ENCODE results near the gene BCS1L. TPM values are rescaled to one million over a fixed set of nuclear protein-coding genes. Genes with fewer than 3 reads are reported as not detected.

The BCS1L gene
- total and polyA plus RNA-seq, 2 of the 13 experiments (the other 11 are each of a cell fraction or from before 2014, with no cell fraction given), result 48.9 to 76.0 TPM

GRCh38 chr2:218671654-218672566 lies 12.4 kb downstream of the BCS1L start, which contains the start of the genes RNF25 and STK36 (continued):
- TF ChIP-seq ZNF329 (CRISPR knock-in tag; IDR thresholded peaks at IDR 0.05; ENCODE audit: low read depth) (no peak; the same call in 1 of the 2 replicates), NFYB (CRISPR knock-in tag; IDR thresholded peaks at IDR 0.05) (no peak), ZNF598 (CRISPR knock-in tag; IDR thresholded peaks at IDR 0.05; ENCODE audit: borderline replicate concordance) (peak; percentile 74; the same call in 1 of the 2 replicates), ZNF136 (CRISPR knock-in tag; IDR thresholded peaks at IDR 0.05; ENCODE audit: low read depth) (no peak), SP4 (CRISPR knock-in tag; IDR thresholded peaks at IDR 0.05) (peak; percentile 67), RFX5 (IDR thresholded peaks at IDR 0.05; ENCODE audit: low read depth, low read length) (no peak), ZBTB33 (CRISPR knock-in tag; IDR thresholded peaks at IDR 0.05) (no peak), TCF12 (IDR thresholded peaks at IDR 0.05) (no peak), TCF12 (CRISPR knock-in tag; IDR thresholded peaks at IDR 0.05) (no peak), NBN (conservative IDR thresholded peaks at IDR 0.05) (no peak), EED (CRISPR knock-in tag; IDR thresholded peaks at IDR 0.05) (peak; percentile 44; the same call in 1 of the 2 replicates), DPF2 (CRISPR knock-in tag; IDR thresholded peaks at IDR 0.05; ENCODE audit: borderline replicate concordance, low read depth) (no peak), ZNF501 (CRISPR knock-in tag; IDR thresholded peaks at IDR 0.05) (peak; percentile 93), ZNF670 (CRISPR knock-in tag; IDR thresholded peaks at IDR 0.05; ENCODE audit: borderline replicate concordance) (no peak; the same call in 1 of the 2 replicates), AHR (CRISPR knock-in tag; IDR thresholded peaks at IDR 0.05) (no peak), ZSCAN20 (CRISPR knock-in tag; IDR thresholded peaks at IDR 0.05; ENCODE audit: borderline replicate concordance) (no peak), PAX8 (CRISPR knock-in tag; IDR thresholded peaks at IDR 0.05; ENCODE audit: borderline replicate concordance) (peak; percentile 94; the same call in 1 of the 2 replicates), HNF4G (IDR thresholded peaks at IDR 0.05; ENCODE audit: borderline replicate concordance, low read depth, low read length) (no peak), HNF4G (CRISPR knock-in tag; IDR thresholded peaks at IDR 0.05; ENCODE audit: borderline replicate concordance, low read depth) (no peak), JUNB (CRISPR knock-in tag; IDR thresholded peaks at IDR 0.05; ENCODE audit: borderline replicate concordance) (no peak), NFIB (CRISPR knock-in tag; IDR thresholded peaks at IDR 0.05; ENCODE audit: borderline replicate concordance) (no peak), ZNF703 (CRISPR knock-in tag; IDR thresholded peaks at IDR 0.05; ENCODE audit: borderline replicate concordance) (no peak), ZNF382 (CRISPR knock-in tag; IDR thresholded peaks at IDR 0.05; ENCODE audit: borderline replicate concordance) (no peak), ZNF766 (CRISPR knock-in tag; IDR thresholded peaks at IDR 0.05; ENCODE audit: borderline replicate concordance) (peak; percentile 39; the same call in 1 of the 2 replicates), GATAD1 (CRISPR knock-in tag; IDR thresholded peaks at IDR 0.05) (peak; percentile 97), ZNF276 (CRISPR knock-in tag; IDR thresholded peaks at IDR 0.05; ENCODE audit: low read depth) (peak; percentile 69; the same call in 1 of the 2 replicates), ZNF660 (CRISPR knock-in tag; IDR thresholded peaks at IDR 0.05; ENCODE audit: borderline replicate concordance, low read depth) (peak; percentile 41; the same call in 1 of the 2 replicates)

All from HepG2 (cell line).